ENCODE results near the gene KCTD1.

Gene KCTD1

GRCh38 chr18:26548415-26549262, at the start of gene KCTD1:
Gene KCTD1, minus strand, starts transcription at chr18:26548553. Its CDS starts 17 bp downstream, at chr18:26548536.
- DNase-seq (ENCODE audit: low read depth), result peak; percentile 58

GRCh38 chr18:26593365-26594320, 45.3 kb upstream of the KCTD1 start:
- DNase-seq (ENCODE audit: low read depth), result no peak

GRCh38 chr18:26584745-26585144, 36.4 kb upstream of the KCTD1 start:
- DNase-seq (ENCODE audit: low read depth), result no peak

DNA sequence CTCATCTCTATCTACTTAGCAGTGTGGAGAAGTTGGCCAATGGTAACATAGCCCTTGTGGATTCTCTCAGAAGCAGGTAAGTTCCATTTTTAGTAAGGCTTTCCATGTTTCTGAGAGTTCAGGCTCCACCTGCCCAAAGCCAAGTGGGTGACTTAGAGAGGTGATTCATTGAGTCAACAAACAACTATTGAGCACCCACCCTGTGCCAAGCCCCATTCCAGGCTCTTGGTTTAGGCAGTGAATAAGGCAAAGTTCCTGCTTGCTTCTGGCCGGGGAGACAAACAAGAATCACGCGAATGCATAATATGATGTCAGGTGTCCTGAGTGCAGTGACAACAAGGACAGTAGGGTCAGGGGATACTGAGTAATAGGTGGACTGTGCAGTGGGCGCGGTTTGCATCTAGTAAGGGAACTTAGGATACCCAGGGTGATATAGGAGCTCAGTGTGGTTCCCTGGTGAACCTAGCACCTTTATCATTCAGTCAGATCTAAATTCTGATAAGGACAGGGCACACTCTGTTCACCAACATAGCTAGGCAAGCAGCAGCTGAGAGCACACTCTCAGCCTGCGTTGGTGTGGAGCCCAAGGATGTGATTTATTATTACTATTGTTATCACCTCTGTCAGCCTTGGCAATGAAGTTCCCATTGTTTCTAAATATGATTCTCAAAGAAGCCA, 31.7 kb upstream of the KCTD1 start:
- no peak for DNase-seq (ENCODE audit: low read depth)

- no peak for DNase-seq (ENCODE audit: low read depth)
These were observed 27.5 kb upstream of the KCTD1 start for GRCh38 chr18:26575865-26576217.

DNA sequence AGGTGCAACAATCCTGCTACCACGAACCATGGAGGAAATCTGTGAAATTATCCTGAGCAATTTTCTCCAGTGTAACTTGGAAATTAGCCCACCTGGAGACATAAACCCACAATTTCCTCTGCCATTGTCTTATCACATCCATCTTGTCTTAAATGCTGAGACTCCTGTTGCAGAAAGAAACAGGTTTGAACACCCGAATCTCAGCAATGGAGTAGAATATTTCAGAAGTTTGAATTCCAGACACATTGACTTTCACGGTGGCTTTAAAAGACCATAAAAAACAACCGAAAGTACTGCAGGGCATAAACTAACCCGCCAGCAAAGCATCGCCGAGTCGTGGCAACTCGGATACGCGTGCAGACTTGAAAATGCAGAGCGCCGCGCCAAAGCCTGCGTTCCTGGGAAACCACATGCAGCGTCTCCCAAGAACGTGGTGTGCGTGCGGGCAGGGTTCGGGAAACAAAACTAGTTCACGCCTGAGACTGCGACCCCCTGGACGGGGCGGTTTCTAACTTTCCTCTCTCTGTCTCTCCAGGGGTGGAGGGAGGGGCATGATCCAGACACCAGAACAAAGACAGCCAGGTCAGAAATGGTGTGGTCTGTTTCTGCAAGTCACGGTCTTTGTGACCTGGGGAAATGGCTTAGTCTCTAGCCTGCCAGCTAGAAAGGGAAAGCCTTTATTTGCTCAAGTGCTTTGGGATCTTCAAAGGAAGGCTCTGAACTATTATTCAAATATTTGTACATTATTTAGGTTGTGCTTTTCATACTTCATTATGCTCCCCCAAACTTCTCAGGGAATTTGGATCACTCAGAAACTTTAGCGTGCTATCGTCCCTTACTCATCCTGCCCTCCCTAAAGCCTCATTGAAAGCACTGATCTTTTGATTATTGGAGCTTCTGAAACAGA, 26.9 kb upstream of the KCTD1 start:
- no peak for DNase-seq (ENCODE audit: low read depth)

DNA sequence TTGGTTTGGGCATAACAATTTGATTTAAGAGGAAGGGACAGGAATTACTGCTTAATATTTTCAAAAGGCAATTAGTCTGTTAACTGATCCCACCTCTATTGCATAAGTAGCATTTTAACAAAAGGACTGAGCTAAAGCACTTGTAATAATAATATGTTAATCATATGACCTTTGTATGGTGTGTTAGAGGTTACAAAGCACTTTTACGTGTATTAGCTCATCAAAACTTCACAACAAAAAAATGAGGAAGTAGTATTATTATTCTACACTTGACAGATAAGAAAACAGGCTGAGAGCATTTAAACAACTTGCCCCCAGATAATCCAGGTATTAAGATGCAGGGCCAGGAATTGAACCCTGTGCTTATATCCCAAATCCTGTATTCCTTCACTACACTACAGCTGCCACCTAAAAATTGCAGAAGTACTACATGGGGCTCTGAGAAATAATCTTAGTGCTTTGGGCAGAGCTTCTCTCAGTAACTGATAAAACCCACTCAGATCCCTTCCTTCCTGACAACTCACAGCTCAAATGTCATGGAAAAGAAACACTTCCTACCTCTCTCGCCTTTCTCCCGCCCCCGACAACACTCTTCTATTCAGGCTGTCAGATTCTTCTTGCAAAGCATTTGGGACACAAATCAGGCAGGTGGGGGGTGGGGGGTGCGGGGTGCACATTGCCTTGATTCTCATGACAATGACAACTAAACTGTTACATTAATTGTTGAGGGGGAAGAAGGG, 20.7 kb upstream of the KCTD1 start:
- no peak for DNase-seq (ENCODE audit: low read depth)

DNA sequence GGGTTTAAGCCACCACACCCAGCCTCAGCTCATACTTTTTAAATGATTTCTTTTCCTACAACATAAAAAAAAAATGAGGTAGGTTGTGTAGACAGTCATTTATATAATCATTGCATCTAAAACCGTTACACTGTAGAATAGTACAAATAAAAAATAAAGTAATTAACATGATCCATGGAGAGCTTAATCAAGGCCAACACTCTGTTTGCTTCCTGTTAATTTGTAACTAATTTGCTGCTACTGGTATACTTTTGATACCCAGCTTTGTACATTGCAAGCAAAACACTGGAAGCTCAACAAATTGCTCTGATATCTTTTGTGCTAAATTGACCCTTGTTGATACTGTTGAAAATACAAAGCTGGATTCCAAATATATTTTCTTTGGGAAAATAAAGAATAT, 20.2 kb upstream of the KCTD1 start:
- no peak for DNase-seq (ENCODE audit: low read depth)

GRCh38 chr18:26566874-26567555, 18.7 kb upstream of the KCTD1 start:
- DNase-seq (ENCODE audit: low read depth), result no peak

GRCh38 chr18:26565514-26565913, 17.2 kb upstream of the KCTD1 start:
- no peak for DNase-seq (ENCODE audit: low read depth)

GRCh38 chr18:26563024-26563423, 14.7 kb upstream of the KCTD1 start:
- DNase-seq (ENCODE audit: low read depth), result no peak

DNA sequence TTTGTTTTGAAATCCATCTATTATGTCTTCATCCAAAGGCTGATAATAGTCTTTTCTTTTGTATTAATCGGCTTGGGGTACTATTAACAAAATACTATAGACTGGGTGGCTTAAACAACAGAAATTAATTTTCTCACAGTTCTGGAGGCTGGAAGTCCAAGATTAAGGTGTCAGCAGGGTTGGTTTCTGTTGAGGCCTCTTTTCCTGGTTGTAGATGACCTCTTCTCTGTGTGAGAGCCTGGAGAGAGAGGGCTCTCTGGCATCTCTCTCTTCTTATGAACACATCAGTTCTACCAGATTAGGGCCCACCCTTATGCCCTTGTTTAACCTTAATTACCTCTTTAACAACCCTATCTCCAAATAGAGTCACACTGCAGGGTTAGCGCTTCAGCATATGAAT, 14.2 kb upstream of the KCTD1 start:
- DNase-seq (ENCODE audit: low read depth), result no peak

- DNase-seq (ENCODE audit: low read depth), result no peak
These were observed 13.4 kb upstream of the KCTD1 start for GRCh38 chr18:26561769-26562168.

DNA sequence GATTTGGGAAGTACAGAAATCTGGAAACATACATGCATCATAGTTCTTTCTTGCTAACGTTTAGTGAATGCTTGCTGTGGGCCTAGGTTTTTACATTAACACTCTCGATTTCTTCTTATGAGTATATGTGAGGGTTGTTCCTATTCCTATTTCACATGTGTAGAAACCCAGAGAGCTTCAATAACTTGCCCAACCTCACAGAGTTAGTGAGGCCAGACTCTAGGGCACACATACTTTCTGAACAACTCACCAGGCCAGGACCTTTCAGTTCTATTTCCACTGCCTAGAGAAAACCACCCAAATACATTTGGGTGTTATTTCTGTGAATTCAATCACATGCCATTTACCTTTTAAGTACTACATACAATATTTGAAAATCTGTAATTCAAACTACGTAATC, 8.2 kb upstream of the KCTD1 start:
- no peak for DNase-seq (ENCODE audit: low read depth)

GRCh38 chr18:26555804-26556553, 7.6 kb upstream of the KCTD1 start:
- DNase-seq (ENCODE audit: low read depth), result no peak

GRCh38 chr18:26553943-26554342, 5.6 kb upstream of the KCTD1 start:
- no peak for DNase-seq (ENCODE audit: low read depth)

GRCh38 chr18:26551695-26552081, 3.3 kb upstream of the KCTD1 start:
- no peak for DNase-seq (ENCODE audit: low read depth)

GRCh38 chr18:26550998-26551694, 2.8 kb upstream of the KCTD1 start:
- DNase-seq (ENCODE audit: low read depth), result no peak

Data from non-pigmented ciliary epithelial cell (primary cell).